HepG2 (cell line): ENCODE data around the gene ESYT2. TPM values are rescaled to one million over a fixed set of nuclear protein-coding genes. Genes with fewer than 3 reads are reported as not detected.

Source experiments
- ATF3 ChIP-seq: sonication (generic); formaldehyde crosslinking; IDR thresholded peaks from 2 replicates; pipeline ENCODE4 v1.4.0; 2020; ENCODE audit warnings: missing genetic modification reagents
- E2F1 ChIP-seq: sonication (generic); formaldehyde crosslinking; IDR thresholded peaks from 2 replicates; pipeline ENCODE4 v1.5.0; 2020; ENCODE audit warnings: missing genetic modification reagents
- FOXC1 ChIP-seq: sonication (generic); formaldehyde crosslinking; IDR thresholded peaks from 2 replicates; pipeline ENCODE4 v1.8.0; 2022; ENCODE audit warnings: mild to moderate bottlenecking, missing genetic modification reagents, borderline replicate concordance
- HNRNPLL ChIP-seq: fragments of 200-400 bp; formaldehyde crosslinking; IDR thresholded peaks from 2 replicates; pipeline ENCODE4 v1.6.1; 2017; ENCODE audit warnings: mild to moderate bottlenecking, low read depth, low read length; ENCODE audit not compliant: poor library complexity, severe bottlenecking
- MEIS2 ChIP-seq: sonication (generic); formaldehyde crosslinking; IDR thresholded peaks from 2 replicates; pipeline ENCODE4 v1.9.0; 2021; ENCODE audit warnings: mild to moderate bottlenecking, missing genetic modification reagents
- PHF8 ChIP-seq: sonication (generic); formaldehyde crosslinking; IDR thresholded peaks from 2 replicates; pipeline ENCODE4 v1.5.0; 2020; ENCODE audit warnings: missing genetic modification reagents
- RBM39 ChIP-seq: fragments of 200-400 bp; formaldehyde crosslinking; IDR thresholded peaks from one replicate; pipeline ENCODE4 v1.6.1; 2018; ENCODE audit warnings: antibody characterized with exemption, mild to moderate bottlenecking, low read depth, low read length; ENCODE audit not compliant: poor library complexity, severe bottlenecking
- SUZ12 ChIP-seq: fragments of 150-350 bp; IDR thresholded peaks from 2 replicates; pipeline ENCODE4 v1.6.1; 2014; ENCODE audit warnings: low read depth, low read length
- TSC22D2 ChIP-seq: sonication (generic); formaldehyde crosslinking; IDR thresholded peaks from 2 replicates; pipeline ENCODE4 v1.5.1; 2020; ENCODE audit warnings: missing genetic modification reagents, mild to moderate bottlenecking, borderline replicate concordance
- U2AF1 ChIP-seq: fragments of 200-400 bp; formaldehyde crosslinking; optimal IDR thresholded peaks from 2 replicates; pipeline ENCODE3; 2017; ENCODE audit warnings: mild to moderate bottlenecking, low read depth, low read length
- XBP1 ChIP-seq: sonication (generic); formaldehyde crosslinking; IDR thresholded peaks from 2 replicates; pipeline ENCODE4 v1.5.0; 2020; ENCODE audit warnings: missing genetic modification reagents
- ZNF205 ChIP-seq: IDR thresholded peaks from 2 replicates; pipeline ENCODE4 v1.6.1; 2018; ENCODE audit warnings: missing biosample characterization, missing genetic modification reagents
- ZNF275 ChIP-seq: sonication (generic); formaldehyde crosslinking; IDR thresholded peaks from 2 replicates; pipeline ENCODE4 v1.8.0; 2022; ENCODE audit warnings: missing genetic modification reagents, mild to moderate bottlenecking, inconsistent platforms, borderline replicate concordance
- ZNF407 ChIP-seq: sonication (generic); formaldehyde crosslinking; IDR thresholded peaks from one replicate; pipeline ENCODE4 v1.5.1; 2020; ENCODE audit warnings: mild to moderate bottlenecking, missing genetic modification reagents; ENCODE audit errors: not compliant biosample characterization
- ZNF44 ChIP-seq: sonication (generic); formaldehyde crosslinking; IDR thresholded peaks from 2 replicates; pipeline ENCODE4 v1.5.1; 2020; ENCODE audit warnings: mild to moderate bottlenecking, missing genetic modification reagents
- ZNF576 ChIP-seq: sonication (generic); formaldehyde crosslinking; IDR thresholded peaks from 2 replicates; pipeline ENCODE4 v1.4.0; 2020; ENCODE audit warnings: mild to moderate bottlenecking, missing genetic modification reagents
- ZNF83 ChIP-seq: sonication (generic); formaldehyde crosslinking; IDR thresholded peaks from 2 replicates; pipeline ENCODE4 v1.4.0; 2020; ENCODE audit warnings: missing genetic modification reagents, mild to moderate bottlenecking, borderline replicate concordance
- polyA plus RNA-seq, 8 experiments: library from polyadenylated mRNA; depleted of rRNA in 3 of 8; stranded (reverse) in 7 of 8; unstranded in 1 of 8; fragments of >200 nt; fragmentation: Illumina TruSeq in 4 of 8; extraction: Trizol in 4 of 8; gene quantifications; 2 replicates each; pipeline versions ENCODE4 v1.2.1 to v1.2.3, GENCODE V29; 2011 to 2016; ENCODE audit warnings: low read depth in 4 of 8, missing spikeins in 1 of 8, mixed read lengths in 1 of 8; ENCODE audit not compliant: insufficient read depth in 1 of 8
- total RNA-seq, 5 experiments: library from RNA; depleted of rRNA; stranded (reverse); fragments of >200 nt; fragmentation: Illumina TruSeq; extraction: Trizol; gene quantifications; 2 replicates each; pipeline ENCODE4 v1.2.3, GENCODE V29; 2016; ENCODE audit warnings: low read depth in 1 of 5

ESYT2 gene
- total and polyA plus RNA-seq, 2 of the 13 experiments (the other 11 are each of a cell fraction or from before 2014, with no cell fraction given), result 28.5 to 37.3 TPM

- TF ChIP-seq ZNF407, result peak; percentile 95
- TF ChIP-seq RBM39, result peak; percentile 62
- no peak; the same call in 1 of the 2 replicates for TF ChIP-seq ZNF576
- peak; percentile 97; the same call in 1 of the 2 replicates for TF ChIP-seq ZNF275
- no peak for TF ChIP-seq SUZ12
- TF ChIP-seq U2AF1, result peak; percentile 74
- peak; percentile 92 for TF ChIP-seq ZNF44
- peak; percentile 76 for TF ChIP-seq E2F1 (CRISPR knock-in tag)
- peak; percentile 79; the same call in 1 of the 2 replicates for TF ChIP-seq ZNF205 (CRISPR knock-in tag)
- 0 out of 2 replicates have a peak, but pooled peaks have one; percentile 54 for TF ChIP-seq ZNF83
- peak; percentile 76; the same call in 1 of the 2 replicates for TF ChIP-seq ATF3 (CRISPR knock-in tag)
- no peak for TF ChIP-seq XBP1
- TF ChIP-seq HNRNPLL, result peak; percentile 93
- TF ChIP-seq TSC22D2 (CRISPR knock-in tag), result 0 out of 2 replicates have a peak, but pooled peaks have one; percentile 69
- TF ChIP-seq PHF8 (CRISPR knock-in tag), result peak; percentile 83
- peak; percentile 66 for TF ChIP-seq MEIS2 (CRISPR knock-in tag)
- TF ChIP-seq FOXC1 (CRISPR knock-in tag), result peak; percentile 96
These were observed at the start of gene ESYT2 (continued) for GRCh38 chr7:158829342-158830210.
